PC-3 (cell line): ENCODE data around the gene DAP3.

ENCODE experiments used
- EZH2 ChIP-seq: fragments of 300-600 bp; sonication (generic); IDR thresholded peaks from one replicate; pipeline ENCODE4 v1.6.1; 2017; ENCODE audit warnings: antibody characterized with exemption, mild to moderate bottlenecking, low read length; ENCODE audit not compliant: unreplicated experiment
- EZH2phosphoT487 ChIP-seq: fragments of 300-600 bp; sonication (generic); IDR thresholded peaks from 2 replicates; pipeline ENCODE4 v1.6.1; 2018; ENCODE audit warnings: mild to moderate bottlenecking, antibody characterized with exemption, low read length, borderline replicate concordance
- TF ChIP-seq, protein P1 (sequence below): fragments of 300-600 bp; sonication (generic); conservative IDR thresholded peaks from 2 replicates; pipeline ENCODE4 v1.5.1; 2017; ENCODE audit warnings: antibody characterized with exemption, low read depth, mild to moderate bottlenecking, low read length

GRCh38 chr1:155652951-155653350 is 35.9 kb upstream of the DAP3 start:
- TF ChIP-seq EZH2 = no peak
- TF ChIP-seq, protein P1, sequence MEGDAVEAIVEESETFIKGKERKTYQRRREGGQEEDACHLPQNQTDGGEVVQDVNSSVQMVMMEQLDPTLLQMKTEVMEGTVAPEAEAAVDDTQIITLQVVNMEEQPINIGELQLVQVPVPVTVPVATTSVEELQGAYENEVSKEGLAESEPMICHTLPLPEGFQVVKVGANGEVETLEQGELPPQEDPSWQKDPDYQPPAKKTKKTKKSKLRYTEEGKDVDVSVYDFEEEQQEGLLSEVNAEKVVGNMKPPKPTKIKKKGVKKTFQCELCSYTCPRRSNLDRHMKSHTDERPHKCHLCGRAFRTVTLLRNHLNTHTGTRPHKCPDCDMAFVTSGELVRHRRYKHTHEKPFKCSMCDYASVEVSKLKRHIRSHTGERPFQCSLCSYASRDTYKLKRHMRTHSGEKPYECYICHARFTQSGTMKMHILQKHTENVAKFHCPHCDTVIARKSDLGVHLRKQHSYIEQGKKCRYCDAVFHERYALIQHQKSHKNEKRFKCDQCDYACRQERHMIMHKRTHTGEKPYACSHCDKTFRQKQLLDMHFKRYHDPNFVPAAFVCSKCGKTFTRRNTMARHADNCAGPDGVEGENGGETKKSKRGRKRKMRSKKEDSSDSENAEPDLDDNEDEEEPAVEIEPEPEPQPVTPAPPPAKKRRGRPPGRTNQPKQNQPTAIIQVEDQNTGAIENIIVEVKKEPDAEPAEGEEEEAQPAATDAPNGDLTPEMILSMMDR = no peak
- TF ChIP-seq EZH2phosphoT487 = no peak
